Right renal pelvis (tissue), 4 donors: Measurements from ENCODE around the gene RPL5. TPM values are rescaled to one million over a fixed set of nuclear protein-coding genes. Genes with fewer than 3 reads are reported as not detected.
A peak's percentile ranks its signal among the peaks of the same experiment; 100 is the strongest.

Experiments
- DNase-seq, 4 donors: peaks; one replicate each; pipeline ENCODE4 v3.0.0-alpha.2; 2013; ENCODE audit warnings: low read depth in 4 of 4, low spot score in 3 of 4, missing footprints in 1 of 4
- polyA plus RNA-seq, 4 donors: library from polyadenylated mRNA; unstranded; fragments of 120-200 nt; gene quantifications; one replicate each; pipeline ENCODE4 v1.2.1, GENCODE V29; 2013; ENCODE audit not compliant: insufficient read length in 4 of 4

The RPL5 gene
- polyA plus RNA-seq, 4 donors, result 2,468 to 2,706 (median 2,655) TPM

DNA sequence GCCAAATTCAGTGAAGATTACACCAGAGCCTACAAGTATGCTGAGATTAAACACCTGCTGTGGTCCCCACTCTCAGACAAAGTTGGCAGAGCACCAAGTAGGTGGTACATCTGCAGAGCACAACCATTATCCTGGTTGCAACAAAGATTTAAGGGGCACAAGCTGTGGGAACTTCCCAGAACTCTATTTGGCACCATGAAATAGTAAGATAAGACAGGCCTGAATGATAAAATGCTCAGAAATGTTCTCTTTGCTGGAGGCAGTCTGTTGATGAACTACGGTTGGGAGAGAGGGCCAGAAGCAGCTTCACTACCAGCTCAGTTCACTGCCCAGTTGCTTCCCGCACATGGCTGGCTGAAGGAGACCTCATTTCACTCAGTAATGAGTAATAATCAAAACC is 19.9 kb downstream of the RPL5 start:
- no peak for DNase-seq

DNA sequence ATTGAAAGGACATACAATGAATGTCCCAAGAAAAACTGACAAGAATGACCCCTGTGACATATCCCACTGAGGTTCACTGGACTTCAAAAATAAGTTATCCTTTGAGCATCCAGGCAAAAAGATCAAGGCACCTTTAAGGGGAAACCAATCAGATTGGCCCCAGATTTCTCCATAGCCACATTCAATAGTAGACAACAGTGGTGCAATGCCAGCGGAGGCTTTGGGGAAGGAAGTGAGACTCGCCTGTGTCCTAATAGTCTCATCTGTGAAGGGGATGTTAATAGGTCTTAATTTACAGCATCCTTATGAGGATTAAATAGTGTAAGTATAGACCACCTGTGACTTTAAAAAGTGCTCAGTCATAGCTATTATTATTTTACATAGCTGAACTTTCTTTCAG is 21.5 kb downstream of the RPL5 start:
- no peak for DNase-seq

- no peak for DNase-seq
Observed at GRCh38 chr1:92854101-92854785, 22.4 kb downstream of the RPL5 start.

DNA sequence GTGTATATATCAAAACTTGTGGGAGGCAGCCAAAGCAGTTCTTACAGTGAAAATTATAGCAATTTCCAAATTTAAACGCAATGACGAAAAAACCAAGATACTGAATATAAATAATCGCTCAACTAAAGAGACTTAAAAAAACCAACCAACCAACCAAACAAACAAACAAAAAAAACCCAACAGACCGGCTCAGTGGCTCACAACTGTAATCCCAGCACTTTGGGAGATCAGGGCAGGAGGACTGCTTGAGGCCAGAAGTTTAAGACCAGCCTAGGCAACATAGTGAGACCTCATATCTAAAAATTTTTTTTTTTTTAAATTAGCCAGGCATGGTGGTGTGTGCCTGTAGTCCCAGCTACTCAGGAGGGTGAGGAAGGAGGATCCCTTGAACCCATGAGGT is 23.4 kb downstream of the RPL5 start:
- no peak for DNase-seq

- DNase-seq, result no peak
Observed at GRCh38 chr1:92857817-92858216, 26.0 kb downstream of the RPL5 start.

DNA sequence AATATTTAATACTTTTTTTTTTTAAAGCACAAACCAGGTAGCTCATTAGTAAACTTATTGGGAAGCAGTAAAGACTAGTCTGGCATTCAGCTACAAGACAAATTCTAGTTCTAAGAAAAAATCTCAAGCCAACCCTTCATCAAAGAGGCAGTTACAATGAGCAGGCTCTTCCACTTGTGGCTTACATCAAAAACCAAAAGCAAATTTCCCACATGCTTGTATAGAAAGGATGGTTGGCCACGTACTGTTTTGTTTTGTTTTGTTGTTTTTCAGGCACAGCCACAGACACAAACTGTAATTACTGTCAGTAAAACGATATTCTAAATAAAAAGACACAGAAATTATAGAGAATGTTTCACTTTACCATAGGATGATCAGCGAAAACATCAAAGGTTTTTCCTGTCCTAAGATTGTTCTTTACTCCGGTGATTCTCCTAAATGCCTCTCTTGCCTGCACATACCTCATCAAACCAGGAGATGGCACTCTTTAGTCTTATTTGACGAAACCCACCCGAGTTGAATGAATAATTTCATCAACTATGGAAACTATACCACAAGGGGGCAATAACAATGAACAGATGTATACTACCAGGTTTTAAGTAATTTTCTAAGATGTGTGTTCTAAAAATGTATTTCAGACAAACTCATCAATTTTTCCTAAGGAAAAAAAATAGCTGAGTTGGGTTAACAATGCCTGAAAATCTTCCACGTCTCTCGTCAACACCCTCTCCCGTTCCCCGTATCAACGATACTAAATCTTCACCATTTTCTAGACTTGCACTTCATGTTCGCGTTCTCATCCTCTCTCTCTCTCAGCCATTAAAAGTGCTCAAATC is 26.9 kb downstream of the RPL5 start:
- DNase-seq, result peak; percentile 65 to 78 (median 71)

DNA sequence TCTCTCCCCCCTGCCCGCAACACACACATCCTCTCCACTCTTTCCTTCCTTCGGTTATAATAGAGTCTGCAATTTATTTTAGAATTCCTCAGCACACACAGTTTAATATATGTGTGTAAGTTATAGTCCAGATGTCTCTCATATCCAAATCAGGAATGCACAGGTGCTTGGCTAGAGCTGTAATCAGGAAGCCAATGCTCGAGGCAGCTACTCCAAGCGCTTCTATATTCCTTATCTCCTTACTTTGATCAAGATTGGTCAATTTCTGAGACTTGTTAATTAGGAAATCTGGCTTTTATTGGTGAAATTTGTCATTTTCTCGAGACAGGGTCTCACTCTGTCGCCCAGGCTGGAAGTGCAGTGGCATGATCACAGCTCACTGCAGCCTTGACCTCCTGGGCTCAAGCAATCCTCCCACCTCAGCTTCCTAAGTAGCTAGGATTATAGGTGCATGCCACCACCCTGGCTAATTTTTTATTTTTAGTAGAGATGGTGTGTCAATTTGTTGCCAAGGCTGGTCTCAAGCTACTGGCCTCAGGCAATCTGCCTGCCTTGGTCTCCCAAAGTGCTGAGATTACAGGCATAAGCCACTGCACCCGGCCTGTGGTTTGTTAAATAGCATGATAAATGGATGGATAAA is 27.7 kb downstream of the RPL5 start:
- DNase-seq, result peak in 1 of 4 donors; percentile 5

- DNase-seq, result no peak
Observed at GRCh38 chr1:92862605-92863004, 30.8 kb downstream of the RPL5 start.

GRCh38 chr1:92864131-92864530 is 32.3 kb downstream of the RPL5 start:
- no peak for DNase-seq

GRCh38 chr1:92870591-92870990 is 38.8 kb downstream of the RPL5 start:
- DNase-seq, result no peak

- no peak for DNase-seq
Observed at GRCh38 chr1:92872719-92873118, 40.9 kb downstream of the RPL5 start.

- no peak for DNase-seq
Observed at GRCh38 chr1:92874987-92875386, 43.1 kb downstream of the RPL5 start.

DNA sequence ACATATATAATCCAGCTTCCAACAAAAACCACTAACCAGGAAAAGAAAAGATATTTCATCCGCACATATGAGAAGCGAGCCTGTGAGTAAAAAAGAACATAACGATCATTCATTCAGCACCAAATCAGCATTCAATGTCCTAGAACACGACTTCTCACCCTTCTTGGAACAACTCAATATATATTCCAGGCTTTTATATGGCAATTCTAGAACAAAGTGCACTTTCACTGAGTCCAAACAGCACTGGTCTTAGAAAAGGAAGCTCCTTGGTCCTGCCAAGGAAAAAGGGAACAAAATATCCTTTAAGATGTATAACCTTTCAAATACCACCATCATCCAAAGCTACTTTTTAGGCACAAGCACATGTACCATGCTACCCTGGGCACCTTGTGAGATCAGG is 44.5 kb downstream of the RPL5 start:
- no peak for DNase-seq

- no peak for DNase-seq
Observed at GRCh38 chr1:92877081-92877711, 45.4 kb downstream of the RPL5 start.

DNA sequence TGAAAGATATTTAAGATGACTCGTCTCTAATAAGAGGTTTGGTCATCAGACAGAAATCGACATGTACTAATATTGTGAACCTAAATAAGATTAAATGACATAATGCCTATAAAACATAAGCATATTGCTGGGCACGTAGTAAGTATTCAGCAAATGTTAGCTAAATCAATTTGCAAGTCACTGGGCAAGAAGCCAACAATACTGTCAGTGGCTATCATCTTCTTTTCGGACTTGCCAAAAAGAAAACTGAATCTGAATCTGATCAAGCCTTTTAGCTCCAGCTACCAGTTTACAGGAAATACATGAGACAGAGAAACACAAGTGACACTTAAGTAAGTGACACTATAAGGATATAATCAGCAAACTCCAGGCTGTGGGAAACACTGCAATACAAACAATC is 46.0 kb downstream of the RPL5 start:
- no peak for DNase-seq

- DNase-seq, result no peak
Observed at GRCh38 chr1:92879316-92879968, 47.6 kb downstream of the RPL5 start.

DNA sequence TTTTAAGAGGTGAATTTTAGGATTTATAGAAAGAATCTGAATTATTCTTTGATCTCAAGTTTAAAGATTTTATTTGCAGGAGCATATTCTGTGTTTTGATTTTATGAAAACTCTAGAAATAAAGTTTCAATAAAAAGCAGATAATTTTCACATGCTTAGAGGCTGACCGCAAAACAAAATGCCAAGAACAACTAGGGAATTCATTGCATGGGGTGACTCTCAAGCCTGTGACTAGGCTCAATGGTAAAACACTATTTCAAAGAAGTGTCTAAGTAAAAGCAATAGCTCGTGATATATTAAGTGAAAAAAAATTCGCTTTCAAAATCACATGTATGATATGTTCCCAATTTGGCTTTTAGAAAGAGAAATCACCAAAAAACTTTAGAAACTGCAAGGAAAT is 49.6 kb downstream of the RPL5 start:
- no peak for DNase-seq

DNA sequence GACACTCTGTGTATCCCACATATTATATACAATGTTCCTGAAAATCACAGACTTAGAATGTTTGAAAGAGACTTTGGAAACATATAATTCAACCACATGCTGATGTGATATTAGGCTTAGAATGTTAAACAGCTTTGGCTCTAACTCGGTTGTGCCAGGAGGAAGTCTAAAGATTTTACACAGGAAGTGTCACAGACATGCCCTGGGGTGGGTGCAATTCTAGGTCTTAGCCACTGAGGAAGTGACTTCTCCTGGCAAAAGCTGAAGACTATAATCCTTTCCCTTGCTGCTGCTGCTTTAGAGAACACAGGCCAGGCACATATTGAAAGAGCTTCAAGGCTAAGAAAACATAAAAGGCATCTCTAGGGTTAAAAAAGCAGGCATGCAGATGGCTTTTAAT is 51.0 kb downstream of the RPL5 start:
- no peak for DNase-seq

DNA sequence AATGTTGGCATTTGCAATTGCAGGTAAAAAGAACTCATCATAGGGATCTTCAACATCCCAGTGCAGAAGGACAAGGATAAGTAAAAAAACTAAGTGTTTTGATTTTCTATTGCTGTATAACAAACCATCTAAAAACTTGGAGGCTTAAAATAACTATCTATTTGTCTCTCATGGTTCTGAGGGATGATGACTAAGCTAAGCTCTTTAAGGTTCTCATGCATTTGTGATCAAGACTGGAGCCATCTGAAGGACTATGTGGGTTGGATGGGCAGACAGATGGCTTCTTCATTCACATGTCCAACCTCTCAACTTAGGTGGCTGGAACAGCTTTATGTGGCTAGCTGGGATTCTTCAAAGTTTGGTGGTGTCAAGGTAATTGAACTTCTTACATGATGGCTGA is 51.5 kb downstream of the RPL5 start:
- no peak for DNase-seq

DNA sequence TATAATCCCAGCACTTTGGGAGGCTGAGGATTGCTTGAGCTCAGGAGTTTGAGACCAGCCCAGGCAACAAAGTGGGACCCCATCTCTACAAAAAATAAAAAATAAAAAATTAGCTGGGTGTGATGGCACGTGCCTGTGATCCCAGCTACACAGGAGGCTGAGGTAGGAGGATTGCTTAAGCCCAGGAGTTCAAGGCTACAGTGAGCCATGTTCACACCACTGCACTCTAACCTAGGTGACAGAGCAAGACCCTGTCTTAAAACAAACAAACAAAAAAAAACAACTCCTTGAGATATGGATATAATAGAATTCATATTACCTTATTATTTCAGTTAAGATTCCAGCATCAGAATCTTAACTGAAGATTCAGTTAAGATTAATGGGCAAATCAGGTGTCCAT is 52.4 kb downstream of the RPL5 start:
- DNase-seq, result no peak
